Measurements from ENCODE around the gene MKNK1. TPM values are rescaled to one million over a fixed set of nuclear protein-coding genes. Genes with fewer than 3 reads are reported as not detected.

MKNK1 gene
- total and polyA plus RNA-seq, 7 donors: 19.3 to 52.6 (median 34.6) TPM

DNA sequence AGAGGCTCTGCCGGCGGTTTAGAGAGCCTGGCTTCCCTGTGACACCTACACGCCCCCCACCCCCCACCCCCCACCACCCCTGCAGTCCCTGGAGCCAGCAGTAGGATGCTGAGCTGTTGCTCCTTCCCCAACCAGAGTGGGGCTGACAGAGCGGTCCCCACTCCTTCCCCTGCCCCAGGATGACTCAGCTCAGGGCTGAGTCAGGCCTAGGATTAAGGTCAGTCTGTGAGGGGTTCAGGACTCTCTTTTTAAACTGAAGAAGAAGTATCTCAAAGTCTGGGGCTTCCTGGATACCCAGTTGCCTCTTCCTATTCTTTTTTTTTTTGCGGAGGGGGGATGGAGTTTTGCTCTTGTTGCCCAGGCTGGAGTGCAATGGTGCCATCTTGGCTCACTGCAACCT lies 95.3 kb downstream of the MKNK1 start:
- TF ChIP-seq, protein P1, sequence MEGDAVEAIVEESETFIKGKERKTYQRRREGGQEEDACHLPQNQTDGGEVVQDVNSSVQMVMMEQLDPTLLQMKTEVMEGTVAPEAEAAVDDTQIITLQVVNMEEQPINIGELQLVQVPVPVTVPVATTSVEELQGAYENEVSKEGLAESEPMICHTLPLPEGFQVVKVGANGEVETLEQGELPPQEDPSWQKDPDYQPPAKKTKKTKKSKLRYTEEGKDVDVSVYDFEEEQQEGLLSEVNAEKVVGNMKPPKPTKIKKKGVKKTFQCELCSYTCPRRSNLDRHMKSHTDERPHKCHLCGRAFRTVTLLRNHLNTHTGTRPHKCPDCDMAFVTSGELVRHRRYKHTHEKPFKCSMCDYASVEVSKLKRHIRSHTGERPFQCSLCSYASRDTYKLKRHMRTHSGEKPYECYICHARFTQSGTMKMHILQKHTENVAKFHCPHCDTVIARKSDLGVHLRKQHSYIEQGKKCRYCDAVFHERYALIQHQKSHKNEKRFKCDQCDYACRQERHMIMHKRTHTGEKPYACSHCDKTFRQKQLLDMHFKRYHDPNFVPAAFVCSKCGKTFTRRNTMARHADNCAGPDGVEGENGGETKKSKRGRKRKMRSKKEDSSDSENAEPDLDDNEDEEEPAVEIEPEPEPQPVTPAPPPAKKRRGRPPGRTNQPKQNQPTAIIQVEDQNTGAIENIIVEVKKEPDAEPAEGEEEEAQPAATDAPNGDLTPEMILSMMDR (IDR thresholded peaks at IDR 0.05): no peak
- H3K27me3 ChIP-seq (ENCODE audit: insufficient read depth in 3 of 3, low read length in 2 of 3): peaks cover 0 to 2% (median under 1%) of the 10 kb centered on the region in 3 donors
- 78 to 79% (median 79%) methylated on average over 5 of the region's 5 CpGs for WGBS, 3 donors
- no peaks in the 10 kb centered on the region for H3K36me3 ChIP-seq (ENCODE audit: insufficient read depth in 1 of 2, low read depth in 1 of 2)
- H3K9me3 ChIP-seq: no peaks in the 10 kb centered on the region
- no peak for ATAC-seq
- no peak overlapping the region for H3K27ac ChIP-seq
- no peak overlapping the region for H3K4me3 ChIP-seq
- DNase-seq: no peak
- intact Hi-C loops (cut with DNase I): no loop called here
- no peaks in the 10 kb centered on the region for H3K4me1 ChIP-seq

Other genes with a start within 250 kb of the MKNK1 start
- gene FAAH, start 210.0 kb downstream of the MKNK1 start, total RNA-seq: 10 to 100 TPM in 1 of 4 donors, 1 to 10 TPM in 3; 5.0 to 11.0 (median 7.6) TPM
- 1 to 10 TPM; 1.6 to 5.7 (median 5.1) TPM for gene FAAH, start 210.0 kb downstream of the MKNK1 start, polyA plus RNA-seq
- gene DMBX1, start 114.4 kb downstream of the MKNK1 start, total RNA-seq: not detected
- gene DMBX1, start 114.4 kb downstream of the MKNK1 start, polyA plus RNA-seq: not detected
- gene KNCN, start 52.6 kb downstream of the MKNK1 start, total RNA-seq: not detected
- not detected for gene KNCN, start 52.6 kb downstream of the MKNK1 start, polyA plus RNA-seq
- gene MOB3C, start 12.5 kb upstream of the MKNK1 start, total RNA-seq: 10 to 100 TPM; 12.1 to 36.3 (median 28.5) TPM
- gene MOB3C, start 12.5 kb upstream of the MKNK1 start, polyA plus RNA-seq: 10 to 100 TPM in 2 of 3 donors, 1 to 10 TPM in 1; 8.7 to 17.9 (median 13.4) TPM
- gene ATPAF1, start 64.1 kb upstream of the MKNK1 start, total RNA-seq: 100 to 1,000 TPM in 3 of 4 donors, 10 to 100 TPM in 1; 98.3 to 114 (median 107) TPM
- gene ATPAF1, start 64.1 kb upstream of the MKNK1 start, polyA plus RNA-seq: 100 to 1,000 TPM in 1 of 3 donors, 10 to 100 TPM in 2; 60.9 to 156 (median 82.0) TPM
- gene TEX38, start 67.6 kb upstream of the MKNK1 start, total RNA-seq: not detected
- gene TEX38, start 67.6 kb upstream of the MKNK1 start, polyA plus RNA-seq: under 1 TPM in 1 of 3 donors, not detected in 2; 0.08 TPM
- 10 to 100 TPM; 48.4 to 63.3 (median 52.9) TPM for gene EFCAB14, start 114.8 kb upstream of the MKNK1 start, total RNA-seq
- gene EFCAB14, start 114.8 kb upstream of the MKNK1 start, polyA plus RNA-seq: 10 to 100 TPM; 21.1 to 62.5 (median 24.6) TPM
- 10 to 100 TPM in 2 of 4 donors, 1 to 10 TPM in 1, under 1 TPM in 1; 0.15 to 37.4 (median 15.5) TPM for gene CYP4B1, start 194.8 kb upstream of the MKNK1 start, total RNA-seq
- 10 to 100 TPM; 20.3 to 34.5 (median 30.2) TPM for gene CYP4B1, start 194.8 kb upstream of the MKNK1 start, polyA plus RNA-seq

Data from psoas muscle (tissue), 8 donors.